ENCODE measurements around the gene CHID1. TPM values are rescaled to one million over a fixed set of nuclear protein-coding genes. Genes with fewer than 3 reads are reported as not detected.

Gene CHID1
- total RNA-seq, 2 experiments from 2014 or later = 30.6 to 71.1 TPM

DNA sequence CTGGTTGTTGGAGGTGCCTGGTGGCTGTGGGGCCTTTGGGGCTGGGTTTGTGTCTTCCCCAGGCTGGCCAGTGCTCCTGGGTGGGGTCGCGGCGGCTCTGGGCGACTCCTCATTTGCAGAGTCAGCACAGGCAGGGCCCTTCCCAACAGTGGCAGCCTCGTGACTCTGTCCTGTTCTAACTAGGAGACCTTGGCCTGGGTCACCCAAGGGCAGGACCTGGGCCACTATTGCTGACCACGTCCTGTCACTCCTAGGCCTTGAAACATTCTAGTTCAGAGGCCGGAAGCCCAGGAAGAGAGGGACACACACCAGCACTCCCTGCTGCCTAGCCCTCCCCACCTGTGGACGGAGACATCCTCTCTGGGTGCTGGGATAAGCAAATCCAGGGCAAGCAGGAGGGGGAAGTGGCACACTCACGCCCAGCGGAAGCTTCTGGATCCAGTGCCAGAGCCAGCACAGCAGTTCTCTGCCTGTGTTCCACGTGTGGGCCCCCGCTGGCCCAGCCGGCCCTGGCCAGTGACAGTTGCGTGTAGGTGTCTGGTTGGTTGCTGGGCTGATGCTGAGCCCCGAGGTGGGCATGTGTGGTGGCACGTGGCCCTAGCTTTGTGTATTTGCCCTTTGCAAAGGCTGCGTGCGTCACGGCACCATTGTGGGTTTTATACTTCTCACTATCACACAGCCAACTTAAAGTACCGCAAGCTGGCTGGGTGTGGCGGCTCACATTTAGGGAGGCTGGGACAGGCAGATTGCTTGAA, 4.3 kb upstream of the CHID1 start:
- Histone ChIP-seq H3K27ac (ENCODE audit: low read depth, low read length, poor library complexity, severe bottlenecking) (no peak overlapping the region), H3K4me3 (ENCODE audit: low read depth, low read length, poor library complexity, severe bottlenecking) (no peak overlapping the region), H4K20me1 (ENCODE audit: insufficient read depth, low read length) (no peaks in the 10 kb centered on the region), H3K4me1 (ENCODE audit: insufficient read depth, low read length, poor library complexity, severe bottlenecking) (peaks cover 14% of the 10 kb centered on the region), H3K36me3 (ENCODE audit: insufficient read depth, low read length) (no peaks in the 10 kb centered on the region), H3K9me2 (ENCODE audit: insufficient read depth, low read length) (no peaks in the 10 kb centered on the region), H3K79me2 (ENCODE audit: insufficient read depth, low read depth, low read length) (peaks cover 6% of the 10 kb centered on the region), H3K9me3 (ENCODE audit: low read length) (no peaks in the 10 kb centered on the region), H2AFZ (ENCODE audit: low read length) (no peak overlapping the region), H3K4me2 (ENCODE audit: low read length) (no peak overlapping the region)
- TF ChIP-seq CTCF (conservative IDR thresholded peaks at IDR 0.05; ENCODE audit: low read length) (no peak), EZH2phosphoT487 (IDR thresholded peaks at IDR 0.05; ENCODE audit: borderline replicate concordance, low read depth, low read length) (no peak)
- BruUV-seq (replicated peaks) = no TSS peak
- intact Hi-C loops (cut with micrococcal nuclease; ENCODE audit: unreplicated experiment) = loop anchor here (5.0 kb wide), 1 partner anchor 408 kb away; the partner anchor contains the start of gene RNH1
- ChIA-PET CTCF (ENCODE audit: unreplicated experiment) (no interaction called here), POLR2A (no interaction called here)
- DNase-seq (ENCODE audit: low spot score) = no peak

DNA sequence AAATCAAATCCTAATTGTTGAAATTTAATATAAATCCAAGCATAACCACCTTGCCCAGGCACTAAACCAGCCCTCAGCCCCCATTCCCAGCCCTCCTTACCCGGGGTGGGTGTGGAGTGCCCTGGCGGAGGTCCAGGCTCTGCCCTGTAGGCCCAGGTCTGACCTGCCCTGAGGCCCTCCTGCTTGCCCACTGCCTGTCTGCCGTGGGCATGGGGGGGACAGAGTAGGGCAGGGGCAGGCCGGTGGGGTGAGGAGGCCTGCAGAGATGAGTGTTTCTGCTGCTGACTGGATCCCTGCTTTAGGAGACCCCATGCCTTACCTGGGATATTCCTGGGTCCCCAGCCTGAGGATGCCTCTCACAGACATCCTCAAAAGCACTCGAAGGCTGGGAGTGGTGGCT, 3.6 kb upstream of the CHID1 start:
- H3K9me3 ChIP-seq (ENCODE audit: low read length) = no peaks in the 10 kb centered on the region
- no peaks in the 10 kb centered on the region; the same call in 1 of the 2 replicates for H4K20me1 ChIP-seq (ENCODE audit: insufficient read depth, low read length)
- BruUV-seq (replicated peaks) = no TSS peak
- H3K27ac ChIP-seq (ENCODE audit: low read depth, low read length, poor library complexity, severe bottlenecking) = no peak overlapping the region
- H3K36me3 ChIP-seq (ENCODE audit: insufficient read depth, low read length) = no peaks in the 10 kb centered on the region; the same call in 1 of the 2 replicates
- H3K4me3 ChIP-seq (ENCODE audit: low read depth, low read length, poor library complexity, severe bottlenecking) = no peak overlapping the region
- ChIA-PET CTCF (ENCODE audit: unreplicated experiment) (no interaction called here), POLR2A (no interaction called here)
- peaks cover 19% of the 10 kb centered on the region for H3K4me1 ChIP-seq (ENCODE audit: insufficient read depth, low read length, poor library complexity, severe bottlenecking)
- intact Hi-C loops (cut with micrococcal nuclease; ENCODE audit: unreplicated experiment) = loop anchor here (5.0 kb wide), 1 partner anchor 407 kb away; the partner anchor contains the start of gene RNH1
- H3K79me2 ChIP-seq (ENCODE audit: insufficient read depth, low read depth, low read length) = peaks cover 13% of the 10 kb centered on the region
- no peak for DNase-seq (ENCODE audit: low spot score)
- H3K4me2 ChIP-seq (ENCODE audit: low read length) = no peak overlapping the region
- H3K9me2 ChIP-seq (ENCODE audit: insufficient read depth, low read length) = no peaks in the 10 kb centered on the region
- TF ChIP-seq CTCF (conservative IDR thresholded peaks at IDR 0.05; ENCODE audit: low read length) (no peak), EZH2phosphoT487 (IDR thresholded peaks at IDR 0.05; ENCODE audit: borderline replicate concordance, low read depth, low read length) (no peak)
- no peak overlapping the region for H2AFZ ChIP-seq (ENCODE audit: low read length)

DNA sequence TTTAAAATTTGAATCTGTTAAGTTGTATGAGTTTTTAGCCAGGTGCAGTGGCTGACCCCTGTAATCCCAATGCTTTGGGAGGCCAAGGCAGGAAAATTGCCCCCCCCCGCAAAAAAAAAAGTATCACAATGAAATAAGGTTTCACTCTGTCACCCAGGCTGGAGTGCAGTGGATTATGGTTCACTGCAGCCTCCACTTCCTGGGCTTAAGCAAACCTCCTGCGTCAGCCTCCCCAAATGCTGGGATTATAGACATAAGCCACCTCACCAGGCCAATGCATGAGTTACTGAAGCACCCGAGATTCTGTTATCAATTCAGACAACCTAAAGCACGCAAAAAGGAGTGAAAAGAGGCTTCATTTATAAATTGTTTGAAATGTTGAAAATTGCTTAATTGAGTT, 2.4 kb upstream of the CHID1 start:
- no peaks in the 10 kb centered on the region for H3K9me2 ChIP-seq (ENCODE audit: insufficient read depth, low read length)
- no peaks in the 10 kb centered on the region; the same call in 1 of the 2 replicates for H3K36me3 ChIP-seq (ENCODE audit: insufficient read depth, low read length)
- no TSS peak for BruUV-seq (replicated peaks)
- H3K9me3 ChIP-seq (ENCODE audit: low read length) = no peaks in the 10 kb centered on the region
- H3K4me1 ChIP-seq (ENCODE audit: insufficient read depth, low read length, poor library complexity, severe bottlenecking) = peaks cover 27% of the 10 kb centered on the region
- intact Hi-C loops (cut with micrococcal nuclease; ENCODE audit: unreplicated experiment) = loop anchor here (5.0 kb wide), 1 partner anchor 406 kb away; the partner anchor contains the start of gene RNH1
- ChIA-PET CTCF (ENCODE audit: unreplicated experiment) (no interaction called here), POLR2A (no interaction called here)
- H3K79me2 ChIP-seq (ENCODE audit: insufficient read depth, low read depth, low read length) = peaks cover 19% of the 10 kb centered on the region
- TF ChIP-seq CTCF (conservative IDR thresholded peaks at IDR 0.05; ENCODE audit: low read length) (no peak), EZH2phosphoT487 (IDR thresholded peaks at IDR 0.05; ENCODE audit: borderline replicate concordance, low read depth, low read length) (no peak)
- H3K4me3 ChIP-seq (ENCODE audit: low read depth, low read length, poor library complexity, severe bottlenecking) = no peak overlapping the region
- no peak for DNase-seq (ENCODE audit: low spot score)
- H4K20me1 ChIP-seq (ENCODE audit: insufficient read depth, low read length) = no peaks in the 10 kb centered on the region; the same call in 1 of the 2 replicates
- no peak overlapping the region for H3K27ac ChIP-seq (ENCODE audit: low read depth, low read length, poor library complexity, severe bottlenecking)
- no peak overlapping the region for H2AFZ ChIP-seq (ENCODE audit: low read length)
- no peak overlapping the region for H3K4me2 ChIP-seq (ENCODE audit: low read length)

Data from OCI-LY7 (cell line).